Measurements from ENCODE around the gene LYZL2.
"Not testable (repeated sequence)": the region's sequence is repeated elsewhere in the genome, so short reads cannot be mapped to it uniquely, and the experiment has no call there.

LYZL2 gene

DNA sequence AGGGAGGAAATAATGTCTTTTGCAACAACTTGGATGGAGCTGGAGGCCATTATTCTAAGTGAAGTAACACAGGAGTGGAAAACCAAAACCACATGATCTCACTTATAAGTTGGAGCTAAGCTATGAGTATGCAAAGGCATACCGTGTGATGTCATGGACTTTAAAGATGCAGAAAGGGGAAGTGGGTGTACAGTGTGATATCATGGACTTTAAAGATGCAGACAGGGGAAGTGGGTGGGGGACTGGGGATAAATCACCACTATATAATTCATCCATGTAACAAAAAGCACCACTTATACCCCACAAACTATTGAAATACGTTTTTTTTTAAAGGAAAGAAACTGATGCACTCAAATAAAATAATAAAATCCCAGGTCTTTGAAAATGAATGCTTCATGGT lies 29.5 kb downstream of the LYZL2 start:
- no peak for DNase-seq (ENCODE audit: low read depth)
- H3K4me3 ChIP-seq (ENCODE audit: low read depth, low read length) = no peak overlapping the region
- TF ChIP-seq, protein P1, sequence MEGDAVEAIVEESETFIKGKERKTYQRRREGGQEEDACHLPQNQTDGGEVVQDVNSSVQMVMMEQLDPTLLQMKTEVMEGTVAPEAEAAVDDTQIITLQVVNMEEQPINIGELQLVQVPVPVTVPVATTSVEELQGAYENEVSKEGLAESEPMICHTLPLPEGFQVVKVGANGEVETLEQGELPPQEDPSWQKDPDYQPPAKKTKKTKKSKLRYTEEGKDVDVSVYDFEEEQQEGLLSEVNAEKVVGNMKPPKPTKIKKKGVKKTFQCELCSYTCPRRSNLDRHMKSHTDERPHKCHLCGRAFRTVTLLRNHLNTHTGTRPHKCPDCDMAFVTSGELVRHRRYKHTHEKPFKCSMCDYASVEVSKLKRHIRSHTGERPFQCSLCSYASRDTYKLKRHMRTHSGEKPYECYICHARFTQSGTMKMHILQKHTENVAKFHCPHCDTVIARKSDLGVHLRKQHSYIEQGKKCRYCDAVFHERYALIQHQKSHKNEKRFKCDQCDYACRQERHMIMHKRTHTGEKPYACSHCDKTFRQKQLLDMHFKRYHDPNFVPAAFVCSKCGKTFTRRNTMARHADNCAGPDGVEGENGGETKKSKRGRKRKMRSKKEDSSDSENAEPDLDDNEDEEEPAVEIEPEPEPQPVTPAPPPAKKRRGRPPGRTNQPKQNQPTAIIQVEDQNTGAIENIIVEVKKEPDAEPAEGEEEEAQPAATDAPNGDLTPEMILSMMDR (conservative IDR thresholded peaks at IDR 0.05; ENCODE audit: low read depth, low read length) = no peak

DNA sequence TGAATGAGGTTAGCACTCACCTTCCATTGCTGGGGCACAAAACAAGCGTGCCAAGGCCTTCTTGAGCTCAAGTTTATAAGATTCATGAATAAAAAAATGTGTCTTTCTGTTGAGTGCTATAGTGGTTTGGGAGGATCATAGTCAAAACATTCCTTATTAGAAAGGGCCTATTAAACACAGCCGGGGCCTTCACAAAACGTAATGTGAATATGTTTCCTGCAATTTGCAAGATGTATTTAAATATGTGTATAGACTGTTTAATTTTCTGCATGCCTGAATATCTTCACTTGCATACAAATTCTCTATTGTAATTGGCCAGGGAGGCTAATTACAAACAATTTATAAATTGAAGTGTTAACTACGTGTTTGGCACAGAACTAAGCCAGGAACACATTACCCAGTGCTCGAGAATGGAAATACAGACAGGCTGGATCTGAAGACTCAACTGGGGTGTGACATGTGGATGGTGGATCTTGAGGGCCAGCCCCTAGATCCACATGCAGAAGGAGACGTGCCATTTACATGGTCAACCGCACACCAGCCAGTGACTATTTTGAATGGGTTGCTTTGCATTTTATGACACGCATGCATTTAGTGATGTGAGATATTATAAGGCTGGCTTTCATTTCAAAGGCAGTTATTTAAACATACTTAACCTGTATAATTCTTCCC lies 31.3 kb downstream of the LYZL2 start:
- TF ChIP-seq, protein P1 (conservative IDR thresholded peaks at IDR 0.05; ENCODE audit: low read depth, low read length) = no peak
- H3K4me3 ChIP-seq (ENCODE audit: low read depth, low read length) = no peak overlapping the region
- DNase-seq (ENCODE audit: low read depth) = no peak

DNA sequence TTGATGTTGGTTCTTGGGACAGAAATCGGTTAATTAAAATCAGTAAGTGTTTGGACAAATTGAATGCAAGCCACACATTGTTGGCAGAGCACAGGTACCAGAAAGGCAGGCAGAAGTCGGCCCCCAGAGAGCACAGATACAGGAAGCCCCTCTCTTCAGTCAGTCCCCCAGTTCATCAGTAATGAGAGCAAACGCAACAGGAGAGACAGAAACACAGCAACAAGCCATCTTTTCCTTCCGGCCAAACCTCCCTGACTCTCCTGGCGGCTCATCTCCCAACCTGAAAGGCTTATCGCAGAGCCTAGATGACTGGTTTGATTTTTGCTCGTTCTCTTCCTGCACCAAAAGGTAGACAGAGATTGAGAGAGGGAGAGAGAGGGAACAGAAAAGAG lies 32.1 kb downstream of the LYZL2 start:
- not testable (repeated sequence) for H3K4me3 ChIP-seq (ENCODE audit: low read depth, low read length); DNase-seq (ENCODE audit: low read depth)

DNA sequence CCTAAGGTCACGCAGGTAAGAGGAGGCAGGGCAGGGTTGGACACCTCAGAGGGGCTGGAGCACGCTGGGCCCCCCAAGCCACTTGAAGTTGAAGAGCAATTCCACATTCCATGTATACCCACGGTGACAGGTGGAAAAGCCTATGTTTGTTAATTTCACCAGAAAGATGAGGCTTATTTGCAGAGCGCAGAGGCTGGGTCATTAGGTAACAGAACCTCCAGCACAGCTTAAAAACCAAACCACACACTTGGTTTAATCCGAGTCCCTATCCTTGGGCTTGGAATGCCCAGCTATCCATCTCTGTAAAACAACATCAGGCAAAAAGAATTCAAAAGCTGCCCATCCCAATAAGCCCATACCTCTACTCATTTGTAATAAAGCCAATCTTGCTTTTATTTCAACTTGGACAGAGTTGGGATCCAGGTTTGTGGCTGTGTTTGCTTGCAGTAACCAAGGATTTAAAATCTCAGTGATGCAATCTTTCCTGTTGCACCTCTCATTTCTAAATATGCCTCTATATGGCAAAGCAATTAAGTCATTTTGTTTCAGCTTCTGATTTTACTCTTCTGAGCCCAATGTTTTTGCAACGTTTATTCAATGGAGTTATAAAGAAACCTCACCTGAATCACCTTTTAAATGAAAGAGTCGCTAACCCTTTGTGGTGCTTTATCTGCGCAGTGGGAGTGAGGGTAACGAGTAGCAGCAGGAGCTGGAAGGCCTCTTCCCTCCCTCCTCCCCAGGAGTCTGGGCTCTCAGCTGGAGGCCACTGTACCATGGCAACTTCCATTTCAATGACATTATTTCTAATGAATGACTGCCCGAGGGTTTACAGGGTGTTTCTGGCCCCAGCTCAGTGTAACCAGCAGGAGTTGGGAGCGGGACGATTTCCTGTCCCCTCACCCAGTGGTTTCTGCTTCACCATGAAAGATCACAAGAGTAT lies 32.8 kb downstream of the LYZL2 start:
- not testable (repeated sequence) for DNase-seq (ENCODE audit: low read depth); H3K4me3 ChIP-seq (ENCODE audit: low read depth, low read length)

DNA sequence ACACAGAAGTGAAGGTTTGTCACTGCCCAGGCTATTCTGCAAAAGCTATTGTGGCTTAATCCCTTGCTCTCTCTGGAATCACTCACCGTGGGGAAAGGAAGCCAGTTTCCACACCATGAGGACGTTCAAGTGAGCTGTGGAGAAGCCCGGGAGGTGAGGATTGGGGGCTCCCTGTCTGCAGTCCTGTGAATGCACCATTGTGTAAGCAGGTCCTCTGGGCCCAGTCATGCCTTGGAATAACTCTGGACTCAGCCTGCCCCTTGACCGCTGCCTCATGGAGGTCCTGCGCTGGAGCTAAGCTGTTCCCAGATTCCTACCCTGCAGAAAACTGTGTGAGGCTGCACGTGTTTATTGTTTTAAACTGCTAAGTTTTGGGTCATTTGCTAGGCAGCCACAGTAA lies 33.5 kb downstream of the LYZL2 start:
- no peak overlapping the region for H3K4me3 ChIP-seq (ENCODE audit: low read depth, low read length)
- DNase-seq (ENCODE audit: low read depth) = peak; percentile 10
- TF ChIP-seq, protein P1 (conservative IDR thresholded peaks at IDR 0.05; ENCODE audit: low read depth, low read length) = no peak

DNA sequence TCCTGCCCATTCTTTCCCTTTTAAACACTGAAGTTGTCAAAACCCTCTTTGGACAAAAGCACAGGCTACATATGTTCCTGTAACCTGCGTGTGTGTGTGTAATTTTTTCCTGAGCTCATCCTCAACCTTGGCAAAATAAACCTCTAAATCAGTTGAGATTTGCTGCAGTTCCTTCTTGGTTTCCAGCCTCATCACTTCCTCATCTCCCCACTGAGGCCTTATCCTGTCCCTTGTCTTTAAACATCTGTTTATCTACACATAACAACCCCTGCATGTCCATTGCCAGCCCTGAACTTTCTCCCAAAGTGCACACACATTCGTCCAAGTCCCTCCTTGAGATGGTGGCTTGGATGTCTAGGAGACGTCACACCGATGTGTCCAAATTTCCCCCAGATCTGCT lies 35.5 kb downstream of the LYZL2 start:
- H3K4me3 ChIP-seq (ENCODE audit: low read depth, low read length) = no peak overlapping the region
- TF ChIP-seq, protein P1 (conservative IDR thresholded peaks at IDR 0.05; ENCODE audit: low read depth, low read length) = no peak
- no peak for DNase-seq (ENCODE audit: low read depth)

DNA sequence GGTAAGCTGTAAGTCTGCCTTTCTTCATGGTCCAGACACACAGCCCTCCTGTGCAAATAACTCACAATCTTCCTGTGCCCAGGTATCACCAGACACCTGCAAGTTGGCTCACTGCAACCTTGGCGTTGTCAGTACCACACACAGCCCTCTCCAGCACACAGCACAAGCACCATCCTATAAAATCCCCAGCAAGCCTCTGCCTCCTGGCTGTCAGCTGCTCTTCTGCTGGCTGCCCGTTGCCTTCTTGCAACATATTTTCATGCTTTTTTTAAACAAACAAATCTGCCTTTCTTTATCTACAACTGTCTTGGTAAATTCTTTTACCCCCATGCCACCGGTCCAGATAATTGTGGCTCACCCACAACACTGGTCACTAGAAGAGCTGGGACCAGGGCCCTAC lies 36.8 kb downstream of the LYZL2 start:
- peak; percentile 48 for DNase-seq (ENCODE audit: low read depth)
- TF ChIP-seq, protein P1 (conservative IDR thresholded peaks at IDR 0.05; ENCODE audit: low read depth, low read length) = peak; percentile 4
- H3K4me3 ChIP-seq (ENCODE audit: low read depth, low read length) = not testable (repeated sequence)

DNA sequence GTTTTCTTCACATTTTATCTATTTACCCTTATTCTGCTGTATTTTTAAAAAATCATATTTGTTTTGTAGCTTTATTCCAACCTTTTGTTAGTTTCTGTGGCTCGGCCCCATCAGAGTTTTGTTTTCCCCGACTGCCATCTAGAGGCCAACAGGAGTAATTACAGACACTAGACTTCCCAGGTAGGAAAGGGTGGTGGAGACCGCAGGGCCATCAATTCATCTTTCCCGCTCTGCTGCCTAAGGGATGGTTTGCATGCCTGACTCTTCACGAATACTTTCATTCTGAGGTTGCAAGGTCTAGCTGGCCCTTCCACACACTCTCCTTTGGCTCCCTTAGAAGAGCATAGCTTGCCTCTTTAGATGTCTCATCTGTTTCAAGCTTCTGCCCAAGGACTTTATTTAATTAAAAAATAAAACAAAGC lies 38.3 kb downstream of the LYZL2 start:
- peak; percentile 76 for DNase-seq (ENCODE audit: low read depth)
- TF ChIP-seq, protein P1 (conservative IDR thresholded peaks at IDR 0.05; ENCODE audit: low read depth, low read length) = peak; percentile 89
- H3K4me3 ChIP-seq (ENCODE audit: low read depth, low read length) = no peak overlapping the region

Measured in choroid plexus epithelial cell (primary cell).